ENCODE measurements around the gene SYCN. TPM values are rescaled to one million over a fixed set of nuclear protein-coding genes. Genes with fewer than 3 reads are reported as not detected.

The SYCN gene
- polyA plus RNA-seq, 3 donors = not detected

DNA sequence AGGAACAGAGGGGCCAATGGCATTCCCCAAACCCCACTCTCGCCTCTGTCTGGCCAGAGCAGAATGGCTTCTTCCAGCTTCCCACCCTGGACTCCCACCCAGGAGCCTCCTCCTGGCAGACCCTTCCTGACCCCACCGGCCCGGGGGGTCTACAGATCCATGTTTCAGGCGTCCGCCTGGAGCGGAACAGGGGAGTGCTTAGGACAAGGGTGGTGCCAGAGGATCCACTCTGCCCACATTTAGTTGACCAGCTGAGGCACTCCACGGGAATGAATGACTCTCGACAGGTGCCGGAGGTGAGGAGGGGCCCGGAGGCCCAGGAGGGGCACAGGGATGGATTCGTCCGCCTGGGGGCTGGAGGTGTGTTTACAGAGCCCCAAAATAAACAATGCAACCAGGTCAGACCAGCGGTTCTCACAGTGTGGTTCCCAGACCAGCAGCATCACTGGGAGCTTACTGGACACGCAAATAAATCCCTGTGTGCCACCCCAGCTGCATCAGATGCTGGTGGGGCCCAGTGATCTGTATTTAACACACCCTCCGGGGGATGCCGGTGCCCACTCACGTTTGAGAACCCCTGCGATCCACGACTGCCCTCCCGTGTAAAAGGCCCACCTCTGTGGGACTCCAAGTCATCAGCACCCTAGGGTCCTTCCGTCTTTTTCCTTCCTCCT lies 22.4 kb downstream of the SYCN start:
- Mint-ChIP-seq H3K4me3 (no peak overlapping the region), H3K4me1 (no peaks in the 10 kb centered on the region), H3K27ac (no peak overlapping the region), H3K27me3 (ENCODE audit: low read depth in 3 of 3) (peaks cover 0 to 3% (median 3%) of the 10 kb centered on the region in 3 donors), H3K36me3 (peaks cover 14 to 36% of the 10 kb centered on the region in 2 donors), H3K9me3 (peaks cover 0 to 2% (median 0%) of the 10 kb centered on the region in 7 donors)
- Histone ChIP-seq H3K9me3 (replicated peaks in 1 of 2; ENCODE audit: control insufficient read depth in 1 of 2, insufficient read depth in 1 of 2, low read length in 2 of 2) (no peaks in the 10 kb centered on the region), H2AFZ (ENCODE audit: insufficient read depth, low read depth, low read length, poor library complexity, severe bottlenecking) (no peak overlapping the region), H3K27ac (ENCODE audit: low read depth in 1 of 2, low read length in 2 of 2) (no peak overlapping the region), H4K20me1 (ENCODE audit: insufficient read depth, low read length) (no peaks in the 10 kb centered on the region), H3K4me3 (replicated peaks in 1 of 3; ENCODE audit: low read depth in 2 of 3, low read length in 3 of 3) (no peak overlapping the region), H3K27me3 (ENCODE audit: control insufficient read depth in 2 of 2, insufficient read depth in 2 of 2, low read length in 2 of 2) (no peaks in the 10 kb centered on the region), H3K9ac (ENCODE audit: insufficient read depth, low read length, poor library complexity, severe bottlenecking) (no peak overlapping the region), H3K79me2 (ENCODE audit: insufficient read depth, low read length) (no peaks in the 10 kb centered on the region), H3K36me3 (replicated peaks in 1 of 2; ENCODE audit: control insufficient read depth in 1 of 2, insufficient read depth in 2 of 2, low read length in 2 of 2) (peaks cover 24 to 32% of the 10 kb centered on the region in 2 donors), H3K4me1 (ENCODE audit: control insufficient read depth in 1 of 2, insufficient read depth in 2 of 2, low read length in 2 of 2) (no peaks in the 10 kb centered on the region), H3K4me2 (replicated peaks; ENCODE audit: extremely low read depth, low read length, poor library complexity, severe bottlenecking) (no peak overlapping the region)
- intact Hi-C loops (cut with micrococcal nuclease) = no loop called here
- DNase-seq = no peak
- WGBS (ENCODE audit: insufficient coverage) = 96% methylated on average over 16 of the region's 21 CpGs
- TF ChIP-seq, protein P1, sequence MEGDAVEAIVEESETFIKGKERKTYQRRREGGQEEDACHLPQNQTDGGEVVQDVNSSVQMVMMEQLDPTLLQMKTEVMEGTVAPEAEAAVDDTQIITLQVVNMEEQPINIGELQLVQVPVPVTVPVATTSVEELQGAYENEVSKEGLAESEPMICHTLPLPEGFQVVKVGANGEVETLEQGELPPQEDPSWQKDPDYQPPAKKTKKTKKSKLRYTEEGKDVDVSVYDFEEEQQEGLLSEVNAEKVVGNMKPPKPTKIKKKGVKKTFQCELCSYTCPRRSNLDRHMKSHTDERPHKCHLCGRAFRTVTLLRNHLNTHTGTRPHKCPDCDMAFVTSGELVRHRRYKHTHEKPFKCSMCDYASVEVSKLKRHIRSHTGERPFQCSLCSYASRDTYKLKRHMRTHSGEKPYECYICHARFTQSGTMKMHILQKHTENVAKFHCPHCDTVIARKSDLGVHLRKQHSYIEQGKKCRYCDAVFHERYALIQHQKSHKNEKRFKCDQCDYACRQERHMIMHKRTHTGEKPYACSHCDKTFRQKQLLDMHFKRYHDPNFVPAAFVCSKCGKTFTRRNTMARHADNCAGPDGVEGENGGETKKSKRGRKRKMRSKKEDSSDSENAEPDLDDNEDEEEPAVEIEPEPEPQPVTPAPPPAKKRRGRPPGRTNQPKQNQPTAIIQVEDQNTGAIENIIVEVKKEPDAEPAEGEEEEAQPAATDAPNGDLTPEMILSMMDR (IDR thresholded peaks at IDR 0.05) = no peak

DNA sequence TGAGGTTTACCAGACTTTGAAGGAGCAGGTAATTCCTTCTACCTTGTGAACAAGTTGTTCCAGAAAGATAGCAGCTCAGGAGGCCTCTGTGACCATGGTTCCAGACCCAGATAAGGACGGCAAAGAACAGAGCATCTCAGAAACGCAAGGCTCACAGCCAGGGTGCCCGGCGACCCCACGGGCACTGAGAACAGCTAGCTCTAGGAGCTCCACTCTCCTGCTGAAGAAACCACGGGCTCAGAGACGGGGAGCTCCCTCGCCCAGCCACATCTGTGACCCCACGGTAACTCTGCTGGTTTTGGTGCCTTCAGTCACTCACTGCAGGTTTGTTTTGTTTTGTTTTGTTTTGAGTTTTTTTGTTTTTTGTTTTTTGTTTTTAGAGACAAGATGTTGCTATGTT lies 23.3 kb downstream of the SYCN start:
- Histone ChIP-seq H3K4me1 (ENCODE audit: control insufficient read depth in 1 of 2, insufficient read depth in 2 of 2, low read length in 2 of 2) (no peaks in the 10 kb centered on the region), H3K27ac (ENCODE audit: low read depth in 1 of 2, low read length in 2 of 2) (no peak overlapping the region), H3K79me2 (ENCODE audit: insufficient read depth, low read length) (no peaks in the 10 kb centered on the region), H3K27me3 (ENCODE audit: control insufficient read depth in 2 of 2, insufficient read depth in 2 of 2, low read length in 2 of 2) (no peaks in the 10 kb centered on the region), H4K20me1 (ENCODE audit: insufficient read depth, low read length) (no peaks in the 10 kb centered on the region), H3K36me3 (replicated peaks in 1 of 2; ENCODE audit: control insufficient read depth in 1 of 2, insufficient read depth in 2 of 2, low read length in 2 of 2) (peaks cover 26 to 41% of the 10 kb centered on the region in 2 donors), H3K4me2 (replicated peaks; ENCODE audit: extremely low read depth, low read length, poor library complexity, severe bottlenecking) (no peak overlapping the region), H3K9ac (ENCODE audit: insufficient read depth, low read length, poor library complexity, severe bottlenecking) (no peak overlapping the region), H3K9me3 (replicated peaks in 1 of 2; ENCODE audit: control insufficient read depth in 1 of 2, insufficient read depth in 1 of 2, low read length in 2 of 2) (no peaks in the 10 kb centered on the region), H2AFZ (ENCODE audit: insufficient read depth, low read depth, low read length, poor library complexity, severe bottlenecking) (no peak overlapping the region), H3K4me3 (replicated peaks in 1 of 3; ENCODE audit: low read depth in 2 of 3, low read length in 3 of 3) (no peak overlapping the region)
- 88% methylated on average over 9 of the region's 9 CpGs for WGBS (ENCODE audit: insufficient coverage)
- Mint-ChIP-seq H3K27me3 (ENCODE audit: low read depth in 3 of 3) (peaks cover 0 to 3% (median under 1%) of the 10 kb centered on the region in 3 donors), H3K27ac (no peak overlapping the region), H3K9me3 (peaks cover 0 to 2% (median 0%) of the 10 kb centered on the region in 7 donors), H3K4me1 (no peaks in the 10 kb centered on the region), H3K36me3 (peaks cover 14 to 44% of the 10 kb centered on the region in 2 donors), H3K4me3 (no peak overlapping the region)
- TF ChIP-seq, protein P1 (IDR thresholded peaks at IDR 0.05) = no peak
- DNase-seq = no peak
- intact Hi-C loops (cut with micrococcal nuclease) = no loop called here
